ENCODE measurements around the gene SYNPO. TPM values are rescaled to one million over a fixed set of nuclear protein-coding genes. Genes with fewer than 3 reads are reported as not detected.
A peak's percentile ranks its signal among the peaks of the same experiment; 100 is the strongest.

SYNPO gene
- total and polyA plus RNA-seq, 9 donors: 7.7 to 32.1 (median 27.6) TPM

DNA sequence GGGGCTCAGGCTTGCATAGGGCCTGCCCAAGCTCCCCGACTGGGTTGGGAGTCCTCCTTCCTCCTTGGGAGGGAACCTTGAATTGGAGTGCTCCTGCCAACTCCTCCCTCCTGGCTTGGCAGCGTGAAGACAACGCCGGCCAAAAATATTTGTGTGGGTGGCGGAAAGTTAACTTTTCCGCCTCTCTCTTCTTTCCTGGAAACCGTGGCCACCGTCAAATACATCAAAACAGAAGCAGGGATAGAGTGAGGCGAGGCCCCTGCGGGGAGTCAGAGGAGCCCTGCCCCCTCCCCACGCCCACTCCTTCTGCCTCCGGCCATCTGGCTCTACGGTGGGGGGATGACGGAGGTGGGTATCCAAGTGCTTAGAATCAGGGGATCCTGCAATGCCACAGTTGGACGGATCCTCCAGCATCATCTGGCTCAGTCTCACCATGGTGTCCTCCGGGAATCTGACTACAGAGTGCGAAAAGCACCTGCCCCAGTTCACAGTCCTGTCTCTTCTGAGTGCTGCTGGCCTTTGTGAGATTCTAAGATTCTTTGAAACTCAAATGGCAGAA is 25.2 kb upstream of the SYNPO start:
- peak; percentile 92 for DNase-seq
- Histone ChIP-seq H3K4me1 (ENCODE audit: control insufficient read depth, insufficient read depth, low read length) (peaks cover 78% of the 10 kb centered on the region), H3K27ac (ENCODE audit: low read length) (peak overlapping the region; percentile 60), H3K4me3 (ENCODE audit: low read length) (no peak overlapping the region), H3K9me3 (replicated peaks; ENCODE audit: control insufficient read depth, low read depth, low read length) (no peaks in the 10 kb centered on the region), H3K36me3 (ENCODE audit: control insufficient read depth, insufficient read depth, low read length) (no peaks in the 10 kb centered on the region), H3K27me3 (ENCODE audit: control insufficient read depth, insufficient read depth, low read length) (no peaks in the 10 kb centered on the region)
- 35% methylated on average over 2 of the region's 17 CpGs for WGBS (ENCODE audit: insufficient coverage)

GRCh38 chr5:150616024-150616470 is 24.4 kb upstream of the SYNPO start:
- H3K27me3 ChIP-seq (ENCODE audit: control insufficient read depth, insufficient read depth, low read length): no peaks in the 10 kb centered on the region
- peaks cover 76% of the 10 kb centered on the region for H3K4me1 ChIP-seq (ENCODE audit: control insufficient read depth, insufficient read depth, low read length)
- peak overlapping the region; percentile 60 for H3K27ac ChIP-seq (ENCODE audit: low read length)
- no peaks in the 10 kb centered on the region for H3K9me3 ChIP-seq (replicated peaks; ENCODE audit: control insufficient read depth, low read depth, low read length)
- no peak overlapping the region for H3K4me3 ChIP-seq (ENCODE audit: low read length)
- WGBS (ENCODE audit: insufficient coverage): 57% methylated on average over 3 of the region's 5 CpGs
- DNase-seq: no peak
- H3K36me3 ChIP-seq (ENCODE audit: control insufficient read depth, insufficient read depth, low read length): no peaks in the 10 kb centered on the region

- Histone ChIP-seq H3K4me1 (ENCODE audit: control insufficient read depth, insufficient read depth, low read length) (peaks cover 76% of the 10 kb centered on the region), H3K27me3 (ENCODE audit: control insufficient read depth, insufficient read depth, low read length) (no peaks in the 10 kb centered on the region), H3K9me3 (replicated peaks; ENCODE audit: control insufficient read depth, low read depth, low read length) (no peaks in the 10 kb centered on the region), H3K4me3 (ENCODE audit: low read length) (no peak overlapping the region), H3K36me3 (ENCODE audit: control insufficient read depth, insufficient read depth, low read length) (no peaks in the 10 kb centered on the region), H3K27ac (ENCODE audit: low read length) (peak overlapping the region; percentile 37)
- no peak for DNase-seq
- WGBS (ENCODE audit: insufficient coverage): 92% methylated on average over 1 of the region's 1 CpG
These were observed 24.0 kb upstream of the SYNPO start for GRCh38 chr5:150616506-150616905.

DNA sequence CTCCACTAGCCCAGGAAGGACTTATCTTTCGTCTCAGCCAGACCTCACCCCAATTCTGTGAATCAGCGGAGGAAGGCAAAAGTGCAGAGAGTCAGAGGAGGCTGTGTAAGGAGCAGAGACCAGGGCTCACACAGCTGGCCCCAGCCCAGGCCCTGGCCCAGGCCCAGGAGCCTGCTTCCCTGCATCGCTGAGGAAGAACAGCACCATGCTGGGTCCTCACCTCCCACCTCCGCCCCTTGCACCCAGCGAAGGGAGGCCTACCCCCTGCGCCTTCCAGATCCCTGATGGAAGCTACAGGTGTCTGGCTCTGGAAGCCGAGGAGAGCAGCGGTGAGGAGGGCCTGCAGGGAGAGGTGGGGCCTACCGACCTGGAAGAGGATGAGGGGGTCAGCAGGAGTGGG is 22.3 kb upstream of the SYNPO start:
- 31% methylated on average over 3 of the region's 9 CpGs for WGBS (ENCODE audit: insufficient coverage)
- no peak for DNase-seq
- Histone ChIP-seq H3K27me3 (ENCODE audit: control insufficient read depth, insufficient read depth, low read length) (no peaks in the 10 kb centered on the region), H3K4me3 (ENCODE audit: low read length) (no peak overlapping the region), H3K9me3 (replicated peaks; ENCODE audit: control insufficient read depth, low read depth, low read length) (no peaks in the 10 kb centered on the region), H3K4me1 (ENCODE audit: control insufficient read depth, insufficient read depth, low read length) (peaks cover 65% of the 10 kb centered on the region), H3K27ac (ENCODE audit: low read length) (peak overlapping the region; percentile 65), H3K36me3 (ENCODE audit: control insufficient read depth, insufficient read depth, low read length) (no peaks in the 10 kb centered on the region)

DNA sequence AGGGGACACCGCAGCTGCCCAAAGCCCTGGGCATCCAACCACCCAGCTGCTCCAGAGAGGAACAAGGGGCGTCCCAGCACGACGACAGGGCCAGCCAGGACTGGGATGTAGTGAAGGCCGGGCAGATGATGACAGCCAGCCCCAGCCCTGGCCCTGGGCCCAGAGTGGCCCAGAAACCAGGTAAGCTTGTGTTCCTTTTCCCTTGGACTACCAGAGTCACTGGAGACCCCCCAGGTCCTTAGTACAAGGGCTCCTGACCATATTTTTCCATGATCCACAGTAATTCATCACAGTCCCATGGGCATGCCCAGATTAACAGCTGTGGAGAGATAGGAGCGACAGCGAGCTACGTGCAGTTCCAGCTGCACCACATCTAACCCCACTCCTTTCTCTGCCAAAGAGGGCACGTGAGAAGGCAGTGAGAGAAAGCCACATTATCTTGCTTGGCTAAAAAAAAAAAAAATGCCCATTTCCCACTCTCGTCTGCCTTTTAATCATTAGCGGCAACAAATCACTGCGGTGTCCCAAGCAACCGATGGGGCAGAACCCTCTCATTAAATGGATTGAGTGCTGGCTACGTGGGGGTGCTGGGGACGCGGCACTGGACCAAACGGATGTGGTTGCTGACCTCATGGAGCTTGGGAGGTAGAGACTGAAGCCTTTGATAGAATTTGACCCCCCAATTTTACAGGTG is 21.7 kb upstream of the SYNPO start:
- Histone ChIP-seq H3K27ac (ENCODE audit: low read length) (peak overlapping the region; percentile 65), H3K36me3 (ENCODE audit: control insufficient read depth, insufficient read depth, low read length) (no peaks in the 10 kb centered on the region), H3K9me3 (replicated peaks; ENCODE audit: control insufficient read depth, low read depth, low read length) (no peaks in the 10 kb centered on the region), H3K4me1 (ENCODE audit: control insufficient read depth, insufficient read depth, low read length) (peaks cover 65% of the 10 kb centered on the region), H3K27me3 (ENCODE audit: control insufficient read depth, insufficient read depth, low read length) (no peaks in the 10 kb centered on the region), H3K4me3 (ENCODE audit: low read length) (no peak overlapping the region)
- peak; percentile 81 for DNase-seq
- WGBS (ENCODE audit: insufficient coverage): 42% methylated on average over 10 of the region's 17 CpGs

DNA sequence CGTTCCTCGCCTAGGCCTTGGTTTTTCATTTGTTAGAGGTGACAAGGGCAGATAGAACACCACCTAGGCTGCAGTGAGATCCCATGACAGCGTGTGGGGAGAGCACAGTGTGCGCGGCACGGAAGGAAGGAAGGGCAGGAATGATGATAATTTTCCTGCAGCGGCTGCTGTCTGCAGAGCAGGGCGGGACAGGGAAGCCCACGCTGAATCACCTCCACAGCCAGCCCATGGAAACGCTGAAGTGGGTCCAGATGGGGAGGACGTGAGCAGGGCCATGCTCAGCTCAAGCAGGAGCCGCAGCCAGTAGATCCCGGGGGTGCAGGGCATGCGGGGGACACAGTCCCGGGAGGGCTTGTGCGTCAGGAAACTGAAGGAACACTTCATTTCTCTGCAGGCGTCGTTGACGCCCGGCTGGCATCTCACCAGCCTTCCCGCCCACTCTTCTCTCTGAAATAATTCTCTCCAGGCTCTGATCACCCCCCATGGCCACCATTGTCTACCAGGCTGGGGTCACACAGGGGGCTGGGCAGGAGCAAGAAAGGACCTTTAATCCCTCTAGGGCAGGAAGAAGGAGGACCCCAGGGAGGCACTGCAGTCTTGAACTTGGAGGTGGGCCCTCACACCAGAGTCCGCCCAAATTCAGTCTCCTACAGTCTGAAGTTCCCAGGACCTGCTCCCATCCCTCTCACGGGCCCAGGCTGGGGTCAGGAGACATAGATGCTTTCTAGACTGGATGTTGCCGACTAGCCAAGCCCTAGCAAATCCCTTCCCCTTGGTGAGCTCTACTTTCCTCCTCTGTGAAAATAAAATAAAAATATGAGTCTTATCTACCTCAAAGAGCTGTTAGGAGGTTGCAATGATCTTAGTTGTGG is 20.9 kb upstream of the SYNPO start:
- Histone ChIP-seq H3K36me3 (ENCODE audit: control insufficient read depth, insufficient read depth, low read length) (no peaks in the 10 kb centered on the region), H3K27me3 (ENCODE audit: control insufficient read depth, insufficient read depth, low read length) (no peaks in the 10 kb centered on the region), H3K4me1 (ENCODE audit: control insufficient read depth, insufficient read depth, low read length) (peaks cover 63% of the 10 kb centered on the region), H3K4me3 (ENCODE audit: low read length) (no peak overlapping the region), H3K9me3 (replicated peaks; ENCODE audit: control insufficient read depth, low read depth, low read length) (no peaks in the 10 kb centered on the region), H3K27ac (ENCODE audit: low read length) (peak overlapping the region; percentile 65)
- DNase-seq: peak; percentile 69
- 38% methylated on average over 13 of the region's 24 CpGs for WGBS (ENCODE audit: insufficient coverage)

- Histone ChIP-seq H3K27me3 (ENCODE audit: control insufficient read depth, insufficient read depth, low read length) (peaks cover 5% of the 10 kb centered on the region), H3K36me3 (ENCODE audit: control insufficient read depth, insufficient read depth, low read length) (no peaks in the 10 kb centered on the region), H3K4me3 (ENCODE audit: low read length) (no peak overlapping the region), H3K27ac (ENCODE audit: low read length) (no peak overlapping the region), H3K4me1 (ENCODE audit: control insufficient read depth, insufficient read depth, low read length) (peaks cover 62% of the 10 kb centered on the region), H3K9me3 (replicated peaks; ENCODE audit: control insufficient read depth, low read depth, low read length) (no peaks in the 10 kb centered on the region)
- DNase-seq: no peak
- 40% methylated on average over 1 of the region's 5 CpGs for WGBS (ENCODE audit: insufficient coverage)
These were observed 19.2 kb upstream of the SYNPO start for GRCh38 chr5:150621301-150621700.

- no peaks in the 10 kb centered on the region for H3K36me3 ChIP-seq (ENCODE audit: control insufficient read depth, insufficient read depth, low read length)
- H3K27me3 ChIP-seq (ENCODE audit: control insufficient read depth, insufficient read depth, low read length): peaks cover 5% of the 10 kb centered on the region
- H3K9me3 ChIP-seq (replicated peaks; ENCODE audit: control insufficient read depth, low read depth, low read length): no peaks in the 10 kb centered on the region
- no peak overlapping the region for H3K27ac ChIP-seq (ENCODE audit: low read length)
- no peak for DNase-seq
- no peak overlapping the region for H3K4me3 ChIP-seq (ENCODE audit: low read length)
- WGBS (ENCODE audit: insufficient coverage): 100% methylated on average over 1 of the region's 2 CpGs
- peaks cover 66% of the 10 kb centered on the region for H3K4me1 ChIP-seq (ENCODE audit: control insufficient read depth, insufficient read depth, low read length)
These were observed 18.3 kb upstream of the SYNPO start for GRCh38 chr5:150622157-150622556.

DNA sequence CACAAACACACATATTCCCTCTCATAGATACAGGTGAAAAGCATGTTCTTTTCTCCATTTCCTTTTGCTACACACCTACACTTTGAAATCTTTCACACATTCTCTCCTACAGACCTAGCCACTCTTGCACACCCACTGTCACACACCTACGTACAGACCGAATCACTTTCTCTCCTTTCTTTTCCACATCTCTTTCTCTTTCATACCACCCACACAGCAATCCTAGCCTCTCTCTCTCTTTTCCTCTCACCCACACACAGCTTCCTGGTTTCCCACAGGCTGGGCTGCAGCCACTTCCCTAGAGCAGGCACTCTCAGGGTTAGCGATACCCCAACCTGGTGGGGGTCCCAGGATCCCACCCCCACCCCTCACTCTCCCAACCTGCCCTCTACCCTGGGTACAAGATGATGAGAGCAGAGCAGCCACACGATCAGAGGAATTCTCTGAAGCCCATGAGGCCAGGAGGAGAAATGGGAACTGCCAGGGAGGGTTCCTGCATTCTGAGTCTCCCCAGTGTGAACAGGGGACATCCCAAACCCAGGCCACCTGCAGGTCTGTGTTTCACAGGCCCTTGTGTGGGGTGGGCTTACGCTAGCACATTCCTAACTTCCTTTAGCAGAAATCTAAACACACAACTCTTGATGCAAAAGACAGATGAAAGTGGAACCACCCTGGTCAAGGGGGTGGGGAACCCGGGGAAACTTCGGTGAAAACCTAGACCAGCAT is 17.1 kb upstream of the SYNPO start:
- Histone ChIP-seq H3K27ac (ENCODE audit: low read length) (no peak overlapping the region), H3K9me3 (replicated peaks; ENCODE audit: control insufficient read depth, low read depth, low read length) (no peaks in the 10 kb centered on the region), H3K27me3 (ENCODE audit: control insufficient read depth, insufficient read depth, low read length) (peaks cover 5% of the 10 kb centered on the region), H3K4me1 (ENCODE audit: control insufficient read depth, insufficient read depth, low read length) (peaks cover 72% of the 10 kb centered on the region), H3K4me3 (ENCODE audit: low read length) (no peak overlapping the region), H3K36me3 (ENCODE audit: control insufficient read depth, insufficient read depth, low read length) (no peaks in the 10 kb centered on the region)
- 40% methylated on average over 5 of the region's 7 CpGs for WGBS (ENCODE audit: insufficient coverage)
- no peak for DNase-seq

DNA sequence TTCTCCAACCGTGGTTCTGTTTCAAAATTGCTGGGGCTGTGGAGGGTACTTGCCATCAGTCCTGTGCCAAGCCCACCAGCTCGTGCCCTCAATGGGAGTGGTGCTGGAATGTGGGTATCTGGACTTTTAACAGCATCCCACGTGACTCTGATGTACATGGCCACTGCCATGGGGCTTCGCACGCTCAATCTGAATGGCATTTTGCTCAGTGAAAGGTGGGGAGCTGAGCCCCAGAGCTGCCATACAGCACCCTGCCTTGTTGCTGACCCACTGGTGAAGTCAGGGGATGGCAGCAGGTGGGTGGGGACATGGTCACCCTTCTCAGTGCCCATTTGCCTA is 16.6 kb upstream of the SYNPO start:
- Histone ChIP-seq H3K36me3 (ENCODE audit: control insufficient read depth, insufficient read depth, low read length) (no peaks in the 10 kb centered on the region), H3K4me3 (ENCODE audit: low read length) (no peak overlapping the region), H3K27ac (ENCODE audit: low read length) (peak overlapping the region; percentile 76), H3K9me3 (replicated peaks; ENCODE audit: control insufficient read depth, low read depth, low read length) (no peaks in the 10 kb centered on the region), H3K27me3 (ENCODE audit: control insufficient read depth, insufficient read depth, low read length) (peaks cover 5% of the 10 kb centered on the region), H3K4me1 (ENCODE audit: control insufficient read depth, insufficient read depth, low read length) (peaks cover 66% of the 10 kb centered on the region)
- DNase-seq: no peak
- 59% methylated on average over 4 of the region's 5 CpGs for WGBS (ENCODE audit: insufficient coverage)

Measured in muscle of leg (tissue), 11 donors.